SK-MEL-5 (cell line): ENCODE measurements around the gene SHB. TPM values are rescaled to one million over a fixed set of nuclear protein-coding genes. Genes with fewer than 3 reads are reported as not detected.
A peak's percentile ranks its signal among the peaks of the same experiment; 100 is the strongest.
"Not testable (repeated sequence)": the region's sequence is repeated elsewhere in the genome, so short reads cannot be mapped to it uniquely, and the experiment has no call there.

ENCODE experiments used
- DNase-seq: peaks from one replicate; pipeline ENCODE4 v3.0.0-alpha.2; 2016; ENCODE audit warnings: low read depth, low spot score
- in situ Hi-C: cut with HindIII; loops from 2 replicates; pipeline ENCODE4 v1.10.0; 2016; ENCODE audit warnings: low sequenced_read_pairs, high pct_unique_total_duplicates, low pct_unique_long_range_greater_than_20kb
- total RNA-seq: library from RNA; depleted of rRNA; stranded (reverse); fragments of >200 nt; shearing (Covaris generic); gene quantifications from 2 replicates; pipeline ENCODE4 v1.2.3, GENCODE V29; 2014

Gene SHB
- total RNA-seq, 1 experiment from 2014 or later, result 1.6 TPM

DNA sequence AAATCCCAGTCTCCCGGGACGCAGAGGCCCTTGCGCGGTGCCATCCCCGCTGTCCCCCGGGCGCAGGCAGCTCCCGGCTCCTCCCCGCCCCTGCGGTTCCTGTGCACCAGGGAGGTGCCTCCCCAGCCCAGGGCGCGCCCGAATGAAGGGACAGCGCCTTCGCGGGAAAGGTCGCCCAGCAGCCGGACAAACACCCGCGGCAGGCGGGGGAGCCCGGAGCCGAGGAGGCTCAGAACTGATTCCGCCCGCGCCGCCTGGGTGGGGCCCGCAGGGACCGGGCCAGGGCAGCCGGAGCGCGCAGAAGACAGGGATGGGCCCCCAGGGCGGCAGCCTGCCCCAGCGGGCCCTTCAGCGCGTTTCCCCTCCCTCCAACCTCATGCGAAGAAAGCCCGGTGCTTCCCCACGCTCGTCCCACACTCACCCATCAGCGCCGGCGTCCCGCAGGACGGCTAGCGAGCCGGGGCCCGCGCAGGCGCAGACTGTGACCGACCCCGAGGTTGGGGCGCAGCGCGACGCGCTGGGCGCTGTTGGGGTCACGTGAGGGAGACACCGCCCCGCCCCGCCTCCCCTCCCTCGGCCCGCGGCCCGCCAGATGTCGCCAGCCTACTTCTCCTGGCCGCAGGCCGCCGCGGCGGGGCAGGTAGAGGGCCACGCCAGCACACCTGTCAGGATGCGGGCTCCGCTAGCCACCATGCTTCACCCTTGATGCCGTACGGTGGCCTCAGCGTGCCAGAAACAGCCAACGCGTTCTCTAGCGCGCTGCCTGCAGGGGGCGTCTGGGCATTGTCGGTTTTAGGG, 165.2 kb downstream of the SHB start, which contains the start of gene SLC25A51:
TSS of gene SLC25A51 (minus strand) at position 481 of the 798 bp plus-strand sequence. CDS start 15,577 bp downstream, outside the sequence.
- in situ Hi-C loops, result no loop called here

DNA sequence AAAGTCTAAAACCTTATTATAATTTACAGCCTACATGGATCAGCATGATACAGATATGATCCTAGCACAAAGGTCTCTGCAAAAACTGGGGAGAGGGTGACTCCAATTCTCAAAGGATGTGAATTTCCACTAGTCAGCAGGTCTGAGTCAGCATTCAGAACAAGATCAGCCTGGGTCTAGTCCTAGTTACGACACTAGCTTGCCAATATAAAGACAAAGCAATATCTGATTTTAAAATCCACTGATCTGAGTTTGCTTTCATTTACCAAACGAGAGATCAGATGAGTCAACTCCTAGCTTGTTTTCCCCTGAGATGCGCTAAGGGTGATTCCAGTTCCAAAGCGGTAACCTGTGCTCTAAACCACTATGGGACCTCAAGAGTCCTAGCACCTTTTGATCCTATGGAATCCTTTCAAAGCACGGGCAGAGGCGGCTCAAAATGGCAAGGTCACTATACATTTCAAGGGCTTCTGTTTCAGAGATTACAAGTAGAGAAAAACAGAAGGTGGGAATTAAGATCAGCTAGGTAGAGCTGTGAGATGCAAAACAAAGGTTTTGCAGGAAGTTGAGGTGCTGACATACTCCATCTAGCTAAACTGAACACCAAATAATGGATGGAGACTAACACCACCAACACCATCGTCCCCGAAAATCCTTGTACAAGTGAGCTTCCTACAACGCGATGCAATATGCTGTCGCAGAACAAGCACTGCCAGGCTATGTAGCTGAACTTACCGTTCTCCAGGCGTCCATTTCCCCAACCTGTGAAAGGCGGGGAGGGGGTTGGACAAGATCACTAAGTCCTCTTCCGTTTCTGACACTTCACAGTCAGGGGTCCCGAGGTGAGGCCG, 166.0 kb downstream of the SHB start:
- DNase-seq, result no peak
- in situ Hi-C loops, result no loop called here

More for the DNA sequence above, 165.2 kb downstream of the SHB start, which contains the start of gene SLC25A51:
- DNase-seq, result peak; percentile 88

DNA sequence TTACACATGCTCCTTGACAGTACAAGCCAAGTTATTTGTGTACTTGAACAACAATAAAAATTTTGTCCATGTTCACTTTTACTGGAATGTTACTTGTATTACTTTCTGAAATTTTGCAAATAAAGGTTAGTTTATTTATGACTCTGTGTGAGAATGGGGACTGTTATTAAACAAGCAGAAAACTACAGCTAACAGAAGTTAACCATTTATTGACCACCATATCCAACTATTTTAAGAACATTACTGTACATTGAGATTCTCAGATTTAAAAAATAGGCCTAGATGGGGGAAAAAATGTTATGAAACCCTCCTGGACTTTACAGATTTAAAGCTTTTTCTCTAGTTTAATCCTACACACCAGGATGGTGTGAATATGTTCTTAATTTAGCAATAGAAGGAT, 166.9 kb downstream of the SHB start:
- in situ Hi-C loops, result no loop called here
- no peak for DNase-seq

DNA sequence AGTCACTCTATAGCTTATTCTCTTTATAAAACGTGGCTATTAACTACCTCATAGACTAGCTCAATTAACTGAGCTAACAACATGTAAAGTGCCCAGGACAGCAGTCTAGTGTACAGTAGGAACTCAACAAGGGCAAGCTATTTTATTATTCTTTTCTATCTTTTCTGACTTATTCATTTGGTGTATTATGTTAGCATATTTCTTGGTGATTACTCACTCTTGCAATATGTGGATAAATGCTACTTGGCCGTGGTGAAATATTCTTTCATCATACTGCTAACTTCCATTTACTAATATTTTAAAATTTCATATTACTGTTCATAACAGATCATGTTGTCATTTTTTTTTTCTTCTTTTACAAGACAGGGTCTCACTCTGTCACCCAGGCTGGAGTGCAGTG, 170.0 kb downstream of the SHB start:
- in situ Hi-C loops, result no loop called here
- DNase-seq, result no peak

DNA sequence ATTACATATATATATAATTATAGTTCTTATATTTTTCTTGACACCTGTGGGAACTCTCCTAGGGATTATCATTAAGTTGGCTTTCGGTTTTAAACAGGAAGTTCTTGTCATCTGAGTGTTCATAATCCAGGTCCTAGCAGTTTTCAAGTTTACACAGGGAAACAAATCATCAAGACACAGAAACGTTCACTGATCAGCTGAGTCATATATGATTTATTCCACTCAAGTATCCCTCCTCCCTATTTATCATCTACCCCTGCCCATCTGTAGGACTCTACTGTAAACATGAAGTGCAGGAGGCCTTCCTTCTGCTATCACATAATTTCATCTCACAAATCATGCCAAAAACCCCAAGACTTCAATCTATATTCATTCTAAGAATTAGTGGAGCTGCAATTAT, 171.4 kb downstream of the SHB start:
- in situ Hi-C loops, result no loop called here
- no peak for DNase-seq

DNA sequence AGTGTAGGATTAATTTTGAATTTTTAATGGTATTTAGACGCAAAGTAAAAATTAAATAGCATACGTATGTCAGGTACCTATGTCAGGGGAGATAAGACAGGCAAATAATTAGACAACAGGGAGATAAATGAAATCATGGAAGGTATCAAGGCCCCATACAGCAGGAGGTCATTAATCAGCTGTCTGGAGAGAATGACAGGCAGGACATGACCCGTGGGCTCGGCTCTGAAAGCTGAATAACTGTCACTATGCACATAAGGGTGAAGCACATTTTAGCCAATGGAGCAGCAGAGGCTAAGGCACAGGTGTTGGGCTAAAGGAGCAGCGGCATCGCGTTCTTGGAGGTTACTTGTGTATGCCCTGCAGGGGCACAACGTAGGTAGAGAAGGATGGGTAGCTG, 177.0 kb downstream of the SHB start:
- DNase-seq, result no peak
- in situ Hi-C loops, result no loop called here

DNA sequence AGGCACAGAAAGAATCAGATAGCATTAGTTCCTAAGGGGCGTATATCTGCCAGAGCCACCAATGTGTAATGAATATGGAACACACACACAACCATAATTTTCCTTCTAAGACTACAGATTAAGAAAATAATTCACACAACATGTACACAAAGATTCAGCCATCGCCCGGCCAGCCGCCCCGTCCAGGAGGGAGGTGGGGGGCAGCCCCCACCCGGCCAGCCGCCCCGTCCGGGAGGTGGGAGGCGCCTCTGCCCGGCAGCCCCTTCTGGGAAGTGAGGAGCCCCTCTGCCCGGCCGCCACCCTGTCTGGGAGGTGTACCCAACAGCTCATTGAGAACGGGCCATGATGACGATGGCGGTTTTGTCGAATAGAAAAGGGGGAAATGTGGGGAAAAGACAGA, 178.0 kb downstream of the SHB start:
- in situ Hi-C loops, DNase-seq: not testable (repeated sequence)

DNA sequence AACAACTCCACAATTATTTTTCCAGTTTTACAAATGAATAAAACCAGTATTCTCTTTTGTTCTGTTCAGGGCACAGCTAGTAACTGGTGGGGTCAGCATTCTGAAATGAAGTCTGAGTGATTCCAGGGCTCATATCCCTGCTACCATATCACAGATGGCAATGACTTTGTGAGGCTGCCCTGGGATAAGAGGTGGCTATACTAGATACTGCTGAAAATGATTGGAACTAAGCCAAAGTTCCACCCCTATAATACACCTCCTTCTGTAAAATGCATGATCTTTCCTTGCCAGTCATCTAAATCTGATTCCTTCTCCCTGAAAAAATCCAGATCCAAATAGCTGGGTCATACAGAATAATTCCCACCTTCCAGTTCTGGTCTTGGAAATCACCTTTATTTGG, 179.5 kb downstream of the SHB start:
- in situ Hi-C loops, result no loop called here

DNA sequence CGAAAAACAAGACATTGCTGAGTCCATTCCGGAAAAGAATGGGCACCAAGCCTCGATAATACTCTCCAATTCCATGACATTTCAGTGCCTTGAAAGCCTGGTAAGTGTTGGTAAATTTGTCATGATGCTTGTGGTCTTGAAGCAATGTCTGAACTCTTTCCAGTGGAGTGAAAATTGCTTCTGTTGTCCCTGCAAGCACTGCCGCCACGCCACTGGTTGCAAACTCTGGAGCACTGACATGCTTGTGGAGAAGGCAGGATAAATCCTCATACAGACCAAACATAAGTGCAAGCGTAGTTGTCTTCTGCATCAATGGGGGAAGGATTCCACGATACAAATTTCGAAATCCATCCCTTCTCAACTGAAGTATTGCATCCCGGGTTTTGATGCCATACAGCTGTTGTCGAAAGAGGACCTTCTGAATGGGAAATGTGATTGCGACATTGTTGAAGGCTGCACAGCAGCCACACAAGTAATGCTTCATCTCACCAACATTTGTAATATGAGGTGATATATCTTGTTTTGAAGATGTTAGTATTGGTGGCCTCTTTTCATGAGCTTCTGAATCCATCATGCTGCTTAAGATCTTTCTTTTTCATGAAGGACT, 180.9 kb downstream of the SHB start:
- DNase-seq, in situ Hi-C loops: not testable (repeated sequence)

More for the DNA sequence above, 179.5 kb downstream of the SHB start:
- DNase-seq, result no peak

DNA sequence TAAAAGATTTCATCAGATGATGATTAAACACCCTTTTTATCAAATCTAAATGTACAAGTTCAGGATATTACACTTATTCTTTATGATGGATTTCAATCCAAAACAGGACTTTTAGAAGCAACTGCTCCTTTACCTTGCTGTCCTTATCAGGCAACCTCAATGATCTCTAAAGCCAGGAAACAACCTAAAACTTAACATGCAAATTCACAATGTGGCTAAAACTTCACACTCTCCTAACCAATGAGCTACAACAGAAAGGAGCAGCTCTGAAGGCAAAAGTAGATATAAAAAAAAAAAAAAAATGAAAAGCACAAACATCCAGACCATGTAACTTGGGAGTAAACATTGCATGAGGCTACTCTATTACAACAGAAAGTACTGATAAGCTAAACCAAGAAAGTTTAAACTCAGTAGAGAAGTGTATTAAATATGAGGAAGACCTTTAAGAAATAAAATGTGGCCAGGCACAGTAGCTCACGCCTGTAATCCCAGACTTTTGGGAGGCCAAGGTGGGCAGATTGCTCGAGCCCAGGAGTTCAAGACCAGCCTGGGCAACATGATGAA, 188.0 kb downstream of the SHB start:
- DNase-seq, result no peak
- in situ Hi-C loops, result no loop called here

DNA sequence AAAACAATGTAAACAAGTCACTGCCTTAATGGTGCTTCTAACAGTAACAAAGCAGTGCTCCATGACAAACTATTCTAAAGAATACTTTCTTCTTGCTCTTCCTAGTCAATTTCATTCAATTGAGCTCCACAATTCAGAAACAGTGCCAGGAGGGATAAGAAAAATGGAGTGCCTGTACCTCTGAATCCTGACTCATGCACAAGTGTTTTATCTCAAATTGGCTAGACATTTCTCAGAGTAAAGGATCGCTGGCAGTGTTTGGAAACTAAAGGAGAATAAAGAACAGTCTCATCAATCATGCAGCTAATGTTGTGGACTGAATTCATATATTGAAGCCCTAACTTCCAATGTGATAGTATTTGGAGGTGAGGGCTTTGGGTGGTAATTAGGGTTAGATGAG, 192.7 kb downstream of the SHB start:
- in situ Hi-C loops, result no loop called here
- no peak for DNase-seq

DNA sequence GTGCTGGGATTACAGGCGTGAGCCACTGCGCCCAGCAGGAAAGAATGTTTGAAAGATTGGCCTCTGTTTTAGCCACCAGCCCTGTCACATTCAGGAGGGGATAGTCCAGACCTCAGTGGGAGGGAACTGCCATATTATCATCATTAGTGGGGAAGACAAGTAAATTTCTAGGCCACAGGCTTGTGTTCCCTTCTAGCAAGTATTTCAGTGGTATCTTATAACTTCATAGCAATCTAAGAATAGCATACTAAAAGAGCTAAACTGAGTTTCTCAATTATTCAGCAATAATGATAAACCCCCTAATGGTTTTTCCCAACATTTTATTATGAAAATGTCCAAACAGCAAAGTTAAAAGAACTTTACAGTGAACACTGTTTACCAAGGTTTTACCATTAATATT, 195.1 kb downstream of the SHB start:
- in situ Hi-C loops, result no loop called here
- DNase-seq, result no peak

DNA sequence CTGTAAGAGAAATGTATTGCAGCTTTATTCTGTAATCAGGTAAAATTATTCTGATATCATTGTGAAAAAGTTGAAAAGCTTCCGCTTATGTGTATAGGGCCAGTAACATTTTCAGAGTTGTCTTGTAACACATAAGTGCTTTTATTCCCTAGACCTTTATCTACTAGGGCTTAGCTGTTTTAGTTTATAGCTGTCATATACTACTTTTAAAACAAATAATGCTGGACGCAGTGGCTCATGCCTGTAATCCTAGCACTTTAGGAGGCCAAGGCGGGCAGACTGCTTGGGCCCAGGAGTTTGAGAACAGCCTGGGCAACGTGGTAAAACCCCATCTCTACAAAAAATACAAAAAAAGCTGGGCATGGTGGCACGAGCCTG, 198.2 kb downstream of the SHB start:
- DNase-seq, result no peak
- in situ Hi-C loops, result no loop called here

DNA sequence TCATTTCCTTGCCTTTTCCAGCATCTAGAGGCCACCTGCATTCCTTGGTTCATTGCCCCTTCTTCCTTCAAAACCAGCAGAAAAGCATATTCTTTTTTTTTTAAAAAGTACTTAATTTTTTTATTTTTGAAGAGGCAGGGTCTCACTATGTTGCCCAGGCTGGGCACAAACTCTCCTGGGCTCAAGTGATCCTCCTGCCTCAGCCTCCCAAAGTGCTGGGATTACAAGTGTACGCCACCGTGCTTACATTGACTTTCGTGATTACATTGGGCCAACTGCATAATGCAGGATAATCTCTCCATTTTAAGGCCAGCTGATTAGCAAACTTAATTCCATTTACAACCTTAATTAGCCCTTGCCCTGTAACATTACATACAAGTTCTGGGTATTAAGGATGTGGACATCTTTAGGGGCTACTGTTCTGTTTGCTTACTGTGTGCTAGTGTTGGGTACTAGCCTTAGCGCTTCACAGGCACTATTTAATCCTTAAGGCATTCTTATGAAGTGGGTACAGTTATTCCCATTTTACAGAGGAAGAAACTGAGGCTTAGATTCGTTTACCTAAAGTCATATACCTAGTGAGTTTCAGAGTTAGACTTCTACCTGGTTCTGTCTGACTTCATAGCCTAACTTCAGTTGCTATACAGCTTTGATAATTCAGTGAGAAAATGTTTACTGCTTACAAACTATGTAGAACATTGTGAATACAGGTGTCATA, 198.8 kb downstream of the SHB start:
- DNase-seq, result no peak
- in situ Hi-C loops, result no loop called here
